ENCODE results near the gene ELAVL3. TPM values are rescaled to one million over a fixed set of nuclear protein-coding genes. Genes with fewer than 3 reads are reported as not detected.

The ELAVL3 gene
- 0.66 TPM for total RNA-seq
- long read RNA-seq: 0 reads

DNA sequence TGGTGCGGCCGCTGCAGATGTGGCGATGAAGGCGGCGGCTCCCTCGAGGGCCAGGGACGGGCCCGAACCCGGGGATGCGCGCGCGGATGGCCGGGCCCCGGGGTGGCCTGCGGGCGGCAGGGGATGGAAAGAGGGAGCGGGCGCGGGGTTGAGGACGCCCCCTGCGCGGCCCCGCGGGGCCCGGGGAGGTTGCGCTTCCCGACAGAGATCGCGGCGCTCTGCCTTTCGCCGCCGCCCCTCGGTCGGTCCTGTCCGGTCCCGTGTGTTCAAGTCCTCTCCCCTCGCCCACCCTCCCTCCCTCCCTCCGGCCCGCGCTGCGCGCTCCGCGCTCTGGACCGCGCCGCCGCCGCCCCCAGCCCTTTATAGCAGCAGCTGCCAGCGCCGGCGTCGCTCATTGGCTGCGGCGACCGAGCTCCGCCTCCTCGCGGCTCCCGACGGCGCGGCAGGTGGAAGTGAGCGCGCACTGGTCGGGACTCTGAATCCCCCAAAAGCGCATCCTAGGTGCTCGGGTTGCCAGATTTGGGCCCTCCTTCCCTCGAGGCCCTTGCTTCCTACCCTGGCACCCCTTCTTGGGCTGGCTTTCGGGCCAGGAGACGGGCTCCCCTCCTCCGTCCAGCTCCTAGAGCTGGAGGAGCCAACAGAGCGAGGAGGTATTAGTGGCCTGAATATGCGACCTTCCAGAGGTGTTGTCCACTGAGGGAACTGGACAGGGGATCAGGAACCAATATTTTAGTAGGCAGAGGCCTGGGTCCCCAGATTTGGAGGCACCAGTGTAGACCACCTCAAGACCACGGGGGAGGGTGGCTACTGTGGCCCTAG, at the start of gene ELAVL3:
Gene ELAVL3 (minus strand): TSS at position 332 of the 819 bp plus-strand sequence. CDS start 438 bp downstream, outside the sequence.
- peaks cover 8% of the 10 kb centered on the region for H3K36me3 ChIP-seq
- no peak for DNase-seq
- peak within 1 kb of the TSS; percentile 62 for H3K4me3 ChIP-seq
- peaks cover 44% of the 10 kb centered on the region for H3K4me1 ChIP-seq
- no peaks in the 10 kb centered on the region for H3K9me3 ChIP-seq (replicated peaks)
- H3K27ac ChIP-seq (replicated peaks): peak within 1 kb of the TSS; percentile 12
- TF ChIP-seq, protein P1, sequence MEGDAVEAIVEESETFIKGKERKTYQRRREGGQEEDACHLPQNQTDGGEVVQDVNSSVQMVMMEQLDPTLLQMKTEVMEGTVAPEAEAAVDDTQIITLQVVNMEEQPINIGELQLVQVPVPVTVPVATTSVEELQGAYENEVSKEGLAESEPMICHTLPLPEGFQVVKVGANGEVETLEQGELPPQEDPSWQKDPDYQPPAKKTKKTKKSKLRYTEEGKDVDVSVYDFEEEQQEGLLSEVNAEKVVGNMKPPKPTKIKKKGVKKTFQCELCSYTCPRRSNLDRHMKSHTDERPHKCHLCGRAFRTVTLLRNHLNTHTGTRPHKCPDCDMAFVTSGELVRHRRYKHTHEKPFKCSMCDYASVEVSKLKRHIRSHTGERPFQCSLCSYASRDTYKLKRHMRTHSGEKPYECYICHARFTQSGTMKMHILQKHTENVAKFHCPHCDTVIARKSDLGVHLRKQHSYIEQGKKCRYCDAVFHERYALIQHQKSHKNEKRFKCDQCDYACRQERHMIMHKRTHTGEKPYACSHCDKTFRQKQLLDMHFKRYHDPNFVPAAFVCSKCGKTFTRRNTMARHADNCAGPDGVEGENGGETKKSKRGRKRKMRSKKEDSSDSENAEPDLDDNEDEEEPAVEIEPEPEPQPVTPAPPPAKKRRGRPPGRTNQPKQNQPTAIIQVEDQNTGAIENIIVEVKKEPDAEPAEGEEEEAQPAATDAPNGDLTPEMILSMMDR (IDR thresholded peaks at IDR 0.05; ENCODE audit: borderline replicate concordance): peak; percentile 15
- intact Hi-C loops (cut with micrococcal nuclease): no loop called here
- H3K27me3 ChIP-seq (ENCODE audit: low read depth): peaks cover 74% of the 10 kb centered on the region

DNA sequence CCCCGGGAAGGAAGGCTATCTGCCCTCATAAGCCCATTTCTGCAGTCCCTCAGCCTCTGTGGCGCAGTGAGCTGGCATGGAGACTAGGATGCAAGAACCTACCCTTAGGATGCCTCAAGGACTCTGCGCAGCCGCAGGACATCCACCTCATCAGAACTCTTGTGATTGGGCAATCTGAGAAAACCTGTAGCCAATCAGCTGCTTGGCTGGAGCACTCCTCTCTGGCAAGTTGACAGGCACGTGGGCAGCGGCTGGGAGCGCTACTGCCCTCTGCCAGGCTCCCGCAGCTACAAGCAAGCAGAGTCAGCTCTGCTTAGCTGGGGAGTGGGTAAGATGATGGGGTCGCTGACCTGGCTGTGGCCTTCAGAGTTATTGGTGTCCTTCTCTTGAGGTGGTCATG, 49.6 kb upstream of the ELAVL3 start:
- intact Hi-C loops (cut with micrococcal nuclease): no loop called here
- peak overlapping the region; percentile 97 for H3K27ac ChIP-seq (replicated peaks)

DNA sequence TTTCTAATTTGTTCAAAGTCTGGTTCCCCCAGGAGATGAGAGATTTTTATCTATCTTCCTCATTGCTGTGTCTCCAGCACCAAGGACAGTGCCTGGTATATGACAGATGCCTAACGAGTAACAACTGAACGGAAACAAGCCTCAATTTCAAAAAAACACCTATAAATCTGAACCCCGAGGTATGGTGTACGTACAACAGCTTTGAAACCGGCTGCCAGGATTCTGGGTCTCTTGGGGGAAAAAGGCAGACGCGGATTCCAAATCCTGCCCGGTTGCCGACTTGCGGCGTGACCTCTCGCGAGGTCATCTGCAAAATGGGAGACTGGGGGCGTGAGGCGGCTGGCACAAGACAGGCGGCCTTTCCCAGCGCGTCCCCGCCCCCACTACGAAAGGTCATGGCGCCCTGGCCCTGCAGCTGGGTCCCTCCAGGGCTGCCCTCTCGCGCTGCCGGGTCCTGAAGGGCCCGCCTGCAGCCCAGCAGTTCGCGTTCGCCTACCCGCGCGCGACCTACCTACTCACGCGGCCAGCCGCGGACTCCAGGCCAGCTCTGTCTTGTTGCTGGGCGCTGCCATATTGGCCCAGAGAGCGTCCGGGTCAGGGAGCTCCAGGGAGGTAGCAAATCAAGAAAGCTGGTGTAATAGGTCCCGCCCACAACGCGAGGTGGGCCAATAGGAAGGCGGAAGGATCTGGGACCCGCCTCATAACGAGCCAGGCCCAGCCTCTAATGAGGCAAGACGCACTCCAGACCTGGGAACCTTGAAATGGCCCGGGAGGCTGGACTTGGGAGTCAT, 47.9 kb upstream of the ELAVL3 start, which contains the start of gene ECSIT:
Gene ECSIT (minus strand): TSS at position 584 of the 791 bp plus-strand sequence. CDS start 9,964 bp downstream, outside the sequence.
- H3K9me3 ChIP-seq (replicated peaks): no peaks in the 10 kb centered on the region
- no peaks in the 10 kb centered on the region for H3K27me3 ChIP-seq (ENCODE audit: low read depth)
- intact Hi-C loops (cut with micrococcal nuclease): no loop called here
- peak within 1 kb of the TSS; percentile 99 for H3K4me3 ChIP-seq
- DNase-seq: peak; percentile 98
- TF ChIP-seq, protein P1 (IDR thresholded peaks at IDR 0.05; ENCODE audit: borderline replicate concordance): no peak
- peaks cover 37% of the 10 kb centered on the region for H3K4me1 ChIP-seq
- H3K27ac ChIP-seq (replicated peaks): peak within 1 kb of the TSS; percentile 97
- peaks cover 22% of the 10 kb centered on the region for H3K36me3 ChIP-seq

More for the DNA sequence above, 49.6 kb upstream of the ELAVL3 start:
- DNase-seq: peak; percentile 77
- Histone ChIP-seq H3K27me3 (ENCODE audit: low read depth) (no peaks in the 10 kb centered on the region), H3K4me3 (no peak overlapping the region), H3K9me3 (replicated peaks) (no peaks in the 10 kb centered on the region), H3K4me1 (peaks cover 42% of the 10 kb centered on the region), H3K36me3 (peaks cover 8% of the 10 kb centered on the region)
- TF ChIP-seq, protein P1 (IDR thresholded peaks at IDR 0.05; ENCODE audit: borderline replicate concordance): peak; percentile 32

DNA sequence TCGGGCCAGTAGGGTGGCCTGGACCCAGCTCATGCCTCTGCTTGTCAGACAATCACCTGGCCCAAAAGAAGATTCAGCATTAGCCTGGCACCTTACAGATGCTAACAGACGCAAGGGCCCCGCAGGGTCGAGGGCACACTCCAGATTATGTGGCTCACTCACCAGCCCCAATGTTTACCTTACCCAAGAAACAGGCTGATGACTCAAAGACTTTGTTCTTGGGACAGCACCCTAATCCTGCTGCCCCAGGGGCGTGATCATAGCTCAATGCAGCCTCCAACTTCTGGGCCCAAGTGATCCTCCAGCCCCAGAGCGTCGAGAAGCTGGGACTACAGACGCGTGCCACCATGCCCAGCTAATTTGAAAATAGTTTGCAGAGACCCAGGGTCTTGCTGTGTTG, 38.3 kb upstream of the ELAVL3 start:
- TF ChIP-seq, protein P1 (IDR thresholded peaks at IDR 0.05; ENCODE audit: borderline replicate concordance): no peak
- intact Hi-C loops (cut with micrococcal nuclease): no loop called here
- H3K9me3 ChIP-seq (replicated peaks): no peaks in the 10 kb centered on the region
- no peaks in the 10 kb centered on the region for H3K27me3 ChIP-seq (ENCODE audit: low read depth)
- H3K27ac ChIP-seq (replicated peaks): no peak overlapping the region
- no peak overlapping the region for H3K4me3 ChIP-seq
- DNase-seq: no peak
- peaks cover 72% of the 10 kb centered on the region for H3K36me3 ChIP-seq
- no peaks in the 10 kb centered on the region for H3K4me1 ChIP-seq

DNA sequence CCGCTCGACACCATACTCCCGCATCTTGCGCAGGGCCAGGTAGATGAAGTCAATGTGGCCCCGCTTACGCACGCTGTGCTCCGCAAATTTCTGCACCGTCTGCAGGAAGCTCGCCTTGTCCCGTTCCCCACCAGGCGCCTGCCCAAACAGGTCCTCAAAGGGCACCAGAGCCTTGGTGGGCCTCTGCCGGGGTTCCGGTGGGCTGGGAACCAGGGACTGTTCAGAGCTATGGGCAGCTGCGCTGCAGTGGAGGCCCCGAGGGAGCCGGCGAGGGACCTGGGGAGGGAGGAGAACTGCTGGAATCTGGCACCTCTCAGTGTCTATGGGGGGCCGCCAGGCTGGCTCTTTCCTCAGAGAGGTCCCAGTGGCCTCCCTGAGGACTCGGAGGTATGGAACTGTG, 33.1 kb upstream of the ELAVL3 start:
- H3K27ac ChIP-seq (replicated peaks): no peak overlapping the region
- intact Hi-C loops (cut with micrococcal nuclease): no loop called here
- H3K4me1 ChIP-seq: no peaks in the 10 kb centered on the region
- no peak overlapping the region for H3K4me3 ChIP-seq
- peaks cover 85% of the 10 kb centered on the region for H3K36me3 ChIP-seq
- no peaks in the 10 kb centered on the region for H3K27me3 ChIP-seq (ENCODE audit: low read depth)
- H3K9me3 ChIP-seq (replicated peaks): no peaks in the 10 kb centered on the region
- no peak for DNase-seq
- TF ChIP-seq, protein P1 (IDR thresholded peaks at IDR 0.05; ENCODE audit: borderline replicate concordance): no peak
